Measurements from ENCODE around the gene CROCC2. TPM values are rescaled to one million over a fixed set of nuclear protein-coding genes. Genes with fewer than 3 reads are reported as not detected.

Gene CROCC2
- total RNA-seq, 1 donor from 2014 or later, result not detected

DNA sequence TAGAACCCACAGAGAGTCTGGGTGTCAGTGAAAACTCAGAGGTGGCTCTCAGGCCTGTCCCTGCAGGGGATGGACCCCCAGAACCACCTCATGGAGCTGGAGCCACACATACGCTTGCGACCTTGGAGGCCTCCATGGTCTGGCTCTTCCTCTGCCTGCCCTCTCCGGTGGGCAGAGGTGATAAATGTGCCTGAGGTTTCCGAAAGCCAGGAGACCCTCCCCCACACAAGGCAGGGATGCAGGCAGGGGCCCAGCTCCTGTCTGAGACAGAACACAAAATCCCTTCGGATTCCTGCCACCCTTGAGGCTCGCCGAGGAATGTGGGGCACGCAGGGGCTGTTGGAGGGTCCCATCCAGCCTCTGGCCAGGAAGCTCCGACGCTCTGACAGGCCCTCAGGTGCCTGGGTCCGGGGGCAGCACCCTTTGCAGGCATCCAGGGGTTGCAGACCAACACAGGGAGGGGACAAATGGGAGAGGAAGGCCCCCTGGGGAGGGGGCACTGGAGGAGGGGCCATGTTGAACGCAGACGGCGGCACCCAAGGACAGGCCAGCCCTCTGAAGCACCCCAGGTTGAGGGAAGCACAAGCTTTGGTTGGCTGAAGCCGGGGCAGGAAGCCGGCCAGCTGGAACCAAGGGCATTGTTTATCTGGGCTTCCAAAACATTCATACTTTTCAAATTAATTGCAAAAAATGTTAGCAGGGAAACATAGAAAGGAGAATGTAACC, 88.2 kb downstream of the CROCC2 start:
- FAIRE-seq (no peak), DNase-seq (ENCODE audit: low read depth) (no peak)
- Histone ChIP-seq H3K36me3 (ENCODE audit: control insufficient read depth, insufficient read depth, low read length) (no peaks in the 10 kb centered on the region), H3K4me3 (ENCODE audit: low read depth, low read length) (no peak overlapping the region), H3K27me3 (ENCODE audit: control insufficient read depth, insufficient read depth, low read length) (peaks cover 2% of the 10 kb centered on the region)
- TF ChIP-seq CTCF (IDR thresholded peaks at IDR 0.05; ENCODE audit: insufficient read depth, low read length, severe bottlenecking), result no peak

- no peaks in the 10 kb centered on the region for H3K36me3 ChIP-seq (ENCODE audit: control insufficient read depth, insufficient read depth, low read length)
- TF ChIP-seq CTCF (IDR thresholded peaks at IDR 0.05; ENCODE audit: insufficient read depth, low read length, severe bottlenecking), result no peak
- FAIRE-seq (no peak), DNase-seq (ENCODE audit: low read depth) (no peak)
- H3K4me3 ChIP-seq (ENCODE audit: low read depth, low read length), result no peak overlapping the region
- H3K27me3 ChIP-seq (ENCODE audit: control insufficient read depth, insufficient read depth, low read length), result peaks cover 7% of the 10 kb centered on the region
Measured at GRCh38 chr2:240995041-240996021, 89.2 kb downstream of the CROCC2 start.

GRCh38 chr2:240996161-240996833, 90.2 kb downstream of the CROCC2 start:
- no peak overlapping the region for H3K4me3 ChIP-seq (ENCODE audit: low read depth, low read length)
- no peaks in the 10 kb centered on the region for H3K36me3 ChIP-seq (ENCODE audit: control insufficient read depth, insufficient read depth, low read length)
- peaks cover 9% of the 10 kb centered on the region for H3K27me3 ChIP-seq (ENCODE audit: control insufficient read depth, insufficient read depth, low read length)
- no peak for TF ChIP-seq CTCF (IDR thresholded peaks at IDR 0.05; ENCODE audit: insufficient read depth, low read length, severe bottlenecking)
- DNase-seq (ENCODE audit: low read depth) (no peak), FAIRE-seq (no peak)

GRCh38 chr2:240996834-240997140, 90.7 kb downstream of the CROCC2 start:
- H3K27me3 ChIP-seq (ENCODE audit: control insufficient read depth, insufficient read depth, low read length), result peaks cover 9% of the 10 kb centered on the region
- H3K36me3 ChIP-seq (ENCODE audit: control insufficient read depth, insufficient read depth, low read length), result no peaks in the 10 kb centered on the region
- DNase-seq (ENCODE audit: low read depth) (no peak), FAIRE-seq (no peak)
- TF ChIP-seq CTCF (IDR thresholded peaks at IDR 0.05; ENCODE audit: insufficient read depth, low read length, severe bottlenecking), result no peak
- no peak overlapping the region for H3K4me3 ChIP-seq (ENCODE audit: low read depth, low read length)

DNA sequence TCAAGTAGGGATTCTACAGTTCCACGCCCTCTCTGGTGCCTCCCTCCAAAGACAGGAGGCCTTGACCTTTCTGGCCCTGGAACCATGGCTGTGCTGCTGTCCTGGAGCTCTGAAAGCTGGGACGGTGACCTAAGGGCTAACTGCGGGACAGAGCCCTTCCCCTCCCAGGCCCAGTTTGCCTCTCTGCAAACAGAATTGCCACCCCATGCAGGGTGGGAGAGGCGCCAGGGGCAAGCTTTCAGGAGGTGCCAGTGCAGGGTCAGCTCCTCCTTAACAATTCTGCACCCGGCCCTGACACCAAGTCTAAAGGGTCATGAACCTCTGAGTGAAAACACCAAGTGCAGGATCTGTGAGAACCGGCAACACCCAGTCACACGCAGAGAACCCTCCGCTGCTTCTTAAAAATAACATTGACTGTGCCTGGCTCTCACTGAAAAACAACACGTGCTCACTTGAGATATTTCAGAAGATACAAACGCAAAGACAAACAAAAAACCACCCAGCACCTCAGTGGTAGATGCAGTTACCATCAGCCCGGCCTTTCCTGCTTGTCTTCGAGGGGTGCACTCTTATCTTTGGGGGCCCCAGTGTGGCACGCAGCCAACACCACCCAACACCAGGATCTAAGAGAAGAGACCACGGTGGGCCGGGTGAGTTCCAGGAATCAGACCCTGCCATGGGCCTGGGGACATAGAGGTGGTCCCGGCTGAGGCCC, 91.2 kb downstream of the CROCC2 start:
- DNase-seq (ENCODE audit: low read depth) (no peak), FAIRE-seq (peak; percentile 64)
- Histone ChIP-seq H3K27me3 (ENCODE audit: control insufficient read depth, insufficient read depth, low read length) (peaks cover 9% of the 10 kb centered on the region), H3K4me3 (ENCODE audit: low read depth, low read length) (no peak overlapping the region), H3K36me3 (ENCODE audit: control insufficient read depth, insufficient read depth, low read length) (no peaks in the 10 kb centered on the region)
- TF ChIP-seq CTCF (IDR thresholded peaks at IDR 0.05; ENCODE audit: insufficient read depth, low read length, severe bottlenecking), result no peak
